ENCODE data around the gene PRKCE.

Gene PRKCE

DNA sequence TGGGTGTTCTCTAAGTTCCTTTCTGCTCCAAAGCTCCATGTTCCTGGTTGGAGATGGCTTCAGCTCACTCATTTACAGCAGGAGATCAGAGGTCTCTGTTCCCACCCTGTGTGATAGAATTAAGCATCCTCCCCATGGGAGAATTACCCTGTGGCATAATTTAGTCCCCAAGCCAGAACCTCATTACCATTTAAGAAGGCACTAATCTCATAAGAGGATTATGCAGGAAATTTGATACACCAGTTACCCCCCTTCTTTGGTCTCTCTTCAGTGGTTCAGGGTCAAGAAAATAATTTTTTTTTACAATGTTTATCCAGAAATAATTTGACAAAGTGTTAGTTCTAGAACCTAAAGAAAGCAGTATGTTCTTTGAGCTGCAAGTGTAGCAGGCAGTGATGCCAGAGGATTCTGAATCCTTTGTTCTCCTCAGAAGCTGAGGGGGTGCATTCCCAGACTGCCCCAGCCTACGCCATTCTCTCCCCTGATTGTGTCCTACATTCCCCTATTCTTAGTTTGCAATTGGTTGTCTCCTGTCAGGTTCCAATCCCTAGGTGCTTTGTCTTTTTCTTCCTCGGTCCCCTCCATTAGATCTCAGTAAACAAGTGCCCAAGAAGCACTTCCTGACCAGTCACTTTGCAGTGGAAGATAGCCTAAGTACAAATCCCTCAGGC is 163.6 kb downstream of the PRKCE start:
- DNase-seq: no peak

DNA sequence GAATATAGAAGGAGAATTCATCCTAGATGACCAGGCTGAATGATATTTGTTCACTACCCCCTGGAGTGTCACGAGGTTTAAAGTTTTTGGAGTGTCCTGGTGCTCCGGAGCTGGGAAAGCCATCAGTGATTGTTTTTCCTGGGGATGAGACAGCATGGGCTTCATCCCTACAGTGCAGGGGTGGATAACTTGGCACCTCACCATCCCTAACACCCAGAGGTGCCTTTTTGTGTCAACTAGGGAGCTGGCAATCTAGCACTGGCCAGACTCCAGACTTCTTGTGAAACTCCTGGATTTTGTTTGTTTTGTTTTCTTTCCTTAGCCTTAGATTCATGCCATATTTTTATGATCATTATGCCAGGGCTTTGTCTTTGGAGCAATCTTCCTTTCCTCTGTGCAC is 164.8 kb downstream of the PRKCE start:
- DNase-seq: no peak

DNA sequence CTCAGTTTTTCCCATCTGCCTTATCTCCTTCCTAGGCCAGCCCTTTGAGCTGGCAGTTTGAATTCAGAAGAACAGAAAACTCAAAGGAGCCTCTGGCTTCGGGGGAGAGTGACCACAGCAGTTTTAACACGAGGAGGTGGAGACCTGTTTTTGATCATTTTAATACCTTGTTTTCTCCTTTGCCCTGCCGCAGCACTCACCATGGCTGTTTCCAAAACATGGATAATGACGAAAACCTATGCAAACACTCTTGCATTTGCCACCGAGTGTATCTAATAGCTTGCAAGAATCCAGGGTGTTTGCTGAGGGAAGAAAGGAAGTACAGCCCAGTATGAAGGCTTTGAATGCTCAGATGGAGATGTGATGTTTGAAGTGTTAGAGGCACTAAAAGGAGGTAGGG is 167.1 kb downstream of the PRKCE start:
- DNase-seq: no peak

DNA sequence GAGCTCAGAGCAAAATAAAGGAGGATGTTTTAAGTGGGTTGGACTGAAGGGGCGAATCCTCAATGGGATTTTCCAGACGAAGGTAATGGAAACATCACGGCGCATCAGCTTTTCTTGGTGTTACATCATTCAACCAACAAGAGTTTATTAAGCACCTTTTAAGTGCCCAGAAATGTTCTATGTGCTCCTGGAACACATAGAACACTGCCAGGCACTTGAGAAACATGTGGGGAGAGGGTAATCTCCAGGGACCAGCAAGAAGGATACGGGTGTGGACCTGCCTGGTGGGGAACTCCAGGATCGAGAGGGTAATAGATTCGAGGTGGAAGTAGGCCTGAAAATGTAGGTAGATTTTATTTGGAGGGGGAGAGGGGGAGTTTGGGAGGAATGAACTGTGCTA is 168.6 kb downstream of the PRKCE start:
- no peak for DNase-seq

DNA sequence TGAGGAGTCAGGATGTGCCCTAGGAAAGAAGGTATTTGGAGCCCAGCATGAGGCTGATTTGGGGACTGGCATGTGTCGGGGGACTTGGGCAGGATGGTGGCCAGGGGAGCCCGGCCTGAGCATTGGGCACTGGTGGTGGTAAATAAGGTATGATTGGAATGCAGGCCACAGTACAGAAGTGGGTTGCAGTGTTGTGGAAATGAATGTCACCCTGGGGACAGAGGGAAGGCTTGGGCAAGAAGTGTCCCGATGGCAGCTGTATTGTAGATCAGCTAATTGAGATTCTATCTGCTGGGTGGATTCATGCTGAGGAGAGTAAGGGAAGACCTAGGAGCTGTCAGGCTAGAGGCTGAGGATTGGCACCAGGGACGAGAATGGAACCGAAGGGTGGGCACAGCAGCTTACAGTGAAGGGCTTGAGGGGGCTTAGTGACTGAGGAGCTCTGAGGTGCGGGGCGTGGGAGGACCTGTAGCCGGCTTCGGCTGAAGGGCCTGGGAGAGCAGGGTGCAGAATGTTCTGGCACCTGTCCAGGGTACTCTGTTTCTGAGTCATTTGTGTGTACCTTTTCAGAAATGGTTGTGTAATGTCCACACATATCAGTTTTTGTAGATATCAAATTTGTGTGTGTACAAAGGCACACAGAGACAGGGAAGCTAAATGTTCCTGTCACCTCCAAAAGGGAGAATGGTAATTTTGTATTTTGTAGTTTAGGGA is 170.2 kb downstream of the PRKCE start:
- no peak for DNase-seq

DNA sequence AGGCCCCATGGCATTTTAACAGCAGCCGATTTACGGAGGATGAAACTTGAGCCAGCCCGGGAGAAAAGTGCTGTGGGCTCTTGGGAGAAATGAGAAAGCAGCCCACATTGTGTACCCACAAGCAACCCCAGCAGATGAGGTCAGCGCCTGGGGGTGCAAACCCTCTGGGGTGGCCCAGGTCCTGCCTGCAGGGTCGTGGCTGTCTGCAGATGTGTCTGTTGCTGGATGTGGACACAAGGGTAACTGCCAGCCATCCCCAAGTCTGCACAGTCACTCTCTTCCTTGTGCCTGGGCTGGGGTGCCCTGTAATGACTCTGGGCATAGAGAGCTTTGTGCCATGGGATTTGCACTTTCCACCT is 170.8 kb downstream of the PRKCE start:
- DNase-seq: no peak

DNA sequence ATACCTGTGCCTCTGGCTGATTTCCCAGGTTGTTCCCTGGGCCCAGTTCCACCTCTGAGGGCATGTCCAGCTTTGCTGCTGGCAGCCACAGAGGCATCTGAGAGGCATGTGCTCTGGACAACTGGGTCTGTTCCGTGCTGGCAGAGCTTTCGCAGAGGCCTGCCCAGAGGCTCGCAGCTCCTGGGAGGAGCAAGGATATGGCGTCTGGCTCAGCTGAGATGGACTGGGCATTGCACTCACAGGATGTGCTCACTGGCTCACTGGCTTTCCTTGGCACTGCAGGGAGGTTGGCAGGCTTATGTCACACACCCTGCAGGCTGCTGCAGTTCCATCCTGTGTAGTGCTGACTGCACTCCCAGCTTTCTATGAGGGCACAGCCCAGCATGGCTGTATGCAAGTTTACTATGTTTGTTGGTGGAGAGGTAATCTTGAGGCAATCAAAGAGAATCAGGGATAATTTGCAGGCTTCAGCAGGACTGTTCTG is 172.3 kb downstream of the PRKCE start:
- no peak for DNase-seq

DNA sequence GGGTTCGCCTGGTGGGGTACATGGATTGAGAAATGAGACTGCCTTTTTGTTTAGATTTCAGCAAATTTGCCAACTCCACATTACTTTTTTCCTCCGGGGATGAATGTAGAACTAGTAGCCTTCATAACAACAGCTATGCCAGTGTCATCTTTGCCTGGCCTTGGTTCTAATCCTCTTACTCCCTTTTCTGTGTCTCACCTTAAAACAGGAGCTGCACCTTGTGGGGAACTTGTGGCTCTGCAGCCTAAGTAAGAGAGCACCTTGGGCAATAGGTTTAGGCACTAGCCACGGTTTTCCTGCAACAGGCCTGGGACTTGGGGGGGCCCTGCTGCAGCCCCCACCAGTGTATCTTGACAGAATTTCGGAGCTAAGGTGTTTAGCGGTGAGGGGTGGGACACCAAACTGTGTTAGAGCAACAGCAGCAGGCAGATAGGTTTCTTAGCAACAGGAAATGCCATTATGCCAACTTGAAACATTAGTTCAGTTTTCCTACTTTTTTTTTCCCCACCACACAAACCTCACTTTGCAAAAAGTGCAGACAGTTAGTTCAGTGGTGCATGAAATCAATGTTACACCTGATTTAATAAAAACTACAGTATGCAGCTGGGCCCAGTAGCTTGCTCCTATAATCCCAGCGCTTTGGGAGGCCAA is 173.7 kb downstream of the PRKCE start:
- no peak for DNase-seq

DNA sequence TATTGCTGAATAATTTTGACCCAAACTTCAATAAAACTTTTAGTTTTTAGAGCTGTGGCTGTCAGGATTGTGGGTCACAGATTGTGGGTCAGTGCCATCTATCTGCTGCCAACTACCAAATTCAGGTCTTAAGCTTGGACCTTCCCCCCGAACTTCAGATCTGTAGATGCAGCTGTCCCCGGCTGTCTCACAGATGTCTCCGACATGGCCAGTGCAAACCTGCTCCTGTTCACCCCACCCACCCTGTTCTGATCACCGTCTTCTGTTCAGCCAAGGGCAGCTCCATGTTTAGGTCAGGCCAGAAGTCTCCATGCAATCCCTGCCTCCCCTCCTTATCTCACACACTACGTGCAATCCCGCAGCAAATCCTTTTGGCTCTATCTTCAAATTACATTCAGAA is 175.0 kb downstream of the PRKCE start:
- DNase-seq: no peak

DNA sequence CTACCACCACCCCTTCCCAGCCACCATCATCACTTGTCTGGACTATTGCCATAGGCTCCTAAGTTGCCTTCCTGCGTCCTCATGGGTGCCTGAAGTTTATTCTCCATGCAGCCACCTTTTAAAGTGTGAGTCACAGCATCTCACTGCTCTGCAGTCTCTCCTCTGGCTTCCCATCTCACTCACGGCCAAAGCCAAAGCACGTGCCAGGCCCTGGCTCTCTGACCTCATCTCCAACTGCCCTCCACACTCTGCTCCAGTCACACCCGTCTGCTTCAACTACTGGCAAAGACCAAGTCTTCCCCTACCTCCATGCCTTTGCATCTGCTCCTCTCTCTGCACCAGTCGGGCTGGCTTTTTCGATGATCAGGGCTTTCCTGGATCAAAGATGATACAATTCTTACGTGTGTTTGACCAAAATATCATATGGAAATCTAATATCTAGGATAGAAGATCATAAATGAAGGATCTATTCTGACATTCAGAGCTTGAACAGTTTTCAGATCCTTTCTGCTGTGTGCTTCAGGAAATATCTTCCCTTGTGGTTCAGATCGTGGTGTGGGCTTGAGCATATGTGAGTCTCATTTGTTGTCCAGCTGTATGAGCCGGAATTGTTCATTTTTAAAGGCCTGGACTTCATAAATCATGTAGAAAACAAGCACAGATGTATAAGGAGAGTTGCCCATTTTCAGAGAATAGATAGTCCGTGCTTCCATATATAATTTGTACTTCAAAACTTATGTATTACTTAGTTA is 175.6 kb downstream of the PRKCE start:
- no peak for DNase-seq

DNA sequence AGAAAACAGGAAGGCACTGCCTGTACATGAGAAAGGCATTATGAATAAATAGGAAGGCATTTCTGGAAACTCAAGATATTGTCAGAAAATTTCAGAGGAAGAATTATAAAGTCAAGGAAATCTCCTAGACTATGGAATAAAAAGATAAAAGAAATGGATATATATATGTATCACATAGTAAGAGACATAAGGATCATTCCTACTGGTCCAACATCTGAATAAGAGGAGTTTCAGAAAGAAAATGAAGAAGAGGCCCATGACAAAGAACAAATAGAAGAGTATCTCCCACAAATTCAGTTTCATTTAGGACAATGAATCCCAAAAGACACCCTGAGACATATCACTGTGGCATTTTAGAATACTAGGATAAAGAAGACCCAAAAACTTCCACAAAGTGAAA is 178.8 kb downstream of the PRKCE start:
- DNase-seq: no peak

DNA sequence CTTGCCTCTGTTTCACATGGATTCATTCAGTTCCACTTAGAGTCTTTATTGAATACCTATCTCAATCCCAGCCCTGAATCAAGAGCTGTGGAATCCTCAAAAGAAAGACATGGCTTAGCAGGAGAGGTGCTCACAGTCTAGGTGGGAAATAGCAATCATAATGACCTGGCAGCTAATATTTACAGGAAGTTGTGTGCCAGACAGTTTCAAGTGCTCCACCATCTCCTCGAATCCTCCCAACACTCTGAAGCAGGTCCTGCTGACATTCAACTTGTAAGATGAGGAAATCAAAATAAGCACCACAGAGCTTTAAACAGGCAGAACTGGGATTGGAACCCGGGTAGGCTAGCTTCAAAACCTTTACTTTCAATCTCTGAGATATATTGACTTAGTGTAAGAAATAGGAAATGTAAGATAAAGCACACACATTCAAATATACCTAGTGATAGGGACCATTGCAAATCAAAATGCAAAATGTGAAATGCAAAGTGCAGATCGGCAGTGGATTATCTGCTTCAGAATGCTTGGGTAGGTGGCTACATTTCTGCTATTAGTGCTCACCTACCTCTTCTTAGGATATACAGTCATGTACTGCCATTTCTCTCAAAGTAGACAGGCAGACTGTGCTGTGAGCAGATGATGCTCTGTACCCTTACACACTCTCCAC is 182.0 kb downstream of the PRKCE start:
- no peak for DNase-seq

DNA sequence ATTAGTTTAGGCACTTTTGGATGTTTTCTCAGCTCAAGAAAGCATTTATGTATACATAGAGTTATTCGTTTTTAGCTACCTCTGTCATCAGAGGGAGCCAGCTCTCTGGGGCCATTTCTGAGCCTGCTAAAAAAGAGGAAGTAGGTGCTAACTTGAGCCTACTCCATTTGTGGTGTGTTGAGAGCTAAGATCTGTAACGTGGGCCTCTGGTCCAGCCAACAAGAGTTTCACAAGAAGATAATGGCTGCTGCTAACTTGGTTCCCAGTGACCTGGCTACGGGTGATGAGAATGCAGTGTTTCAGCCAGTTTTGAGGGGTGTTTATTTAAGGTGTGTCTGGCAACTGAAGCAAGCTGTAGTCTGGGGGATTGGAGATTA is 182.5 kb downstream of the PRKCE start:
- no peak for DNase-seq

DNA sequence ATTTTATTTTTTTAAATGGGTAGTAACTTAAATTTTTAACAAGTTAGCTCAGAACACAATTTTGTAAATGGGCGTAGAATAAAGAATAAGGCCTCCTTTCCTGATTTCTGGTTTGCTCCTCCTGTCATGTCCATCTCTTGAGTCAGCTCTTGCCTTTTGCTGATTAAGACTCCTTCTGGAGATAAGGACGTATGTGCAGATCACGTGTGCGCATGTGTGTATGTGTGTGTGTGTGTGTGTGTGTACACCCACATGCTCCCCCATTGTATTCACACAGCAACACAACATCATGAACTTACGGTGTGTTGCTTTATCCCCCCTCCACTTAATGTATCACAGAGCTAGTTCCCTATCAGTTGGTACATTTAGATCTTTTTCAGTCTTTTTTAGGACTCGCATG is 182.9 kb downstream of the PRKCE start:
- DNase-seq: no peak

DNA sequence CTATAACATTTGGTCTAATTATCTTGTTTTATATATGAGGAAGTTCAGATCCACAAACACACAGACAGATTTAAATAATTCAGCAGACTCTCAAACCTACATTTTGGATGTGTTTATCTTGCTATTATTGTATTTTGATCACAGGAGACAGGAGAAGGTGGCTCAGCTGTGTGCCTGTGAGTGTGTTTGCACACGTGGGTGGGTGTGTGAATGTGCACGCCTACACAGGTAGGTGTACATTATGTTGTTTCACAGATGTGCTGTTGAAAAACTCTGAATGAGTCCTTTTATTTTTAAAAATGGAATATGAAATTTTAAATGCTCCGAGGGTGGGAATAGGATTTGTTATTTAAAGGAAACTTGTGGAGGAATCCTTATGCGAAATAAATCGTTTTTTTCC is 183.4 kb downstream of the PRKCE start:
- DNase-seq: no peak

DNA sequence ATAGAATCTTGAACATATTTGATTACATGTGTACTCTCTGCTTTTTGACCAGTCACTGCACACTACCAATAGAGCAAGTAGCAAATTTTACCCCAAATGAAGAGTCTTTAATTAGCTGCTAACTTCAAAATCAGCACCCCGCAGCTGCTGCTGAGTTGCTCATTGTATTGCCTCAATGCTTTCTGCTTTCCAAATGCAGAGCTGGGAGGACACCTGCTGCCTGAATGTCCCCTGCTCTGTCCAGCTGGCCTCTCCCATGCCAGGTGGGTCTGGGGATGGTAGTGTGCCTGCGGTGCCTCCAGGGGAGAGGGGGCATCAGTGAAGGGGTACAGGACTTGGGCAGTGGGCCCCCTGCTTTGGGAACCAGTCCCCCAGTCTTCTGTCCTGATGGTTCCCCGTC is 184.8 kb downstream of the PRKCE start:
- no peak for DNase-seq

DNA sequence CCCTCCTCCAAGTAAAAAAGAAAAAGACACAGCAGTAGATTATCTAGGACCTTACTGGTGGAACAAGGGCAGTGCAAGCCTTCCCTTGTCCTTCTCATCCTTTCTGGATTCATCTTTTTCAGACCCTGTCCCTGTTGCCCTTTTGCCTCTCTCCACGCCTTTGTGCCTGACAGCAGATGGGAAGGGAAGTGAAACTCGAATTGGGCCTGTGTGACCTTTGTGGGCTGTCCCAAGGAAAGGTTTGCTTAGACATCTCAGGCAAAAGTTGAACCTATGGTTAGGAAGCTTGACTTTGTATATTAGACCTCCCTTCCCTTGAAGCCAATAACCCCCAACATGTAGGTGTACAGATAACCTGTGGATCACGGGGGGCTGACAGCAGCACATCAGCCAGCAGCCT is 185.3 kb downstream of the PRKCE start:
- no peak for DNase-seq

DNA sequence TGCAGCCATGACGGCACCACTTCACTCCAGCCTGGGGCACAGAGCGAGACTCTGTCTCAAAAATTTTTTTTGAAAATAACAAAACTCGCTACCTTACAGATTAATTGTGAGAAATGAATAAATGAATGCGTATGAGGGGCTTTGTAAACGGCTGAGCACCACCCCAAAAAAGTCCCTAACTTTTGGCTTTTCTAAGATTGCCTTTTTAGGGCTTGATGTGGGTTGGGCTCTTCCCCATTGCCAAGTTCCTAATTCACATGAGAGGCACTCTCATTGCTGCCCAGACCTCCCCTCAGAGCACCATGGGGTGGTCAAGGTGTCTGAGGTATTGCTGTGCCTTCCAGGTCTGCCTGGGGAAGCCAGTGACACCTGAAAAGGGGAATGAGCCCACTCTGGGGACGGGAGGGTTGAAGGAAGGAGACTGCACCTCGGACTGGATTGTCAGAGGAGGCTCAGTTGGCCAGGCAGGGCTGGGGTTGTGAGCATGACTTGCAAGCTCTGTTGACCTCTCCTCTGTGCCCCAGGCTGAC is 186.4 kb downstream of the PRKCE start:
- no peak for DNase-seq

DNA sequence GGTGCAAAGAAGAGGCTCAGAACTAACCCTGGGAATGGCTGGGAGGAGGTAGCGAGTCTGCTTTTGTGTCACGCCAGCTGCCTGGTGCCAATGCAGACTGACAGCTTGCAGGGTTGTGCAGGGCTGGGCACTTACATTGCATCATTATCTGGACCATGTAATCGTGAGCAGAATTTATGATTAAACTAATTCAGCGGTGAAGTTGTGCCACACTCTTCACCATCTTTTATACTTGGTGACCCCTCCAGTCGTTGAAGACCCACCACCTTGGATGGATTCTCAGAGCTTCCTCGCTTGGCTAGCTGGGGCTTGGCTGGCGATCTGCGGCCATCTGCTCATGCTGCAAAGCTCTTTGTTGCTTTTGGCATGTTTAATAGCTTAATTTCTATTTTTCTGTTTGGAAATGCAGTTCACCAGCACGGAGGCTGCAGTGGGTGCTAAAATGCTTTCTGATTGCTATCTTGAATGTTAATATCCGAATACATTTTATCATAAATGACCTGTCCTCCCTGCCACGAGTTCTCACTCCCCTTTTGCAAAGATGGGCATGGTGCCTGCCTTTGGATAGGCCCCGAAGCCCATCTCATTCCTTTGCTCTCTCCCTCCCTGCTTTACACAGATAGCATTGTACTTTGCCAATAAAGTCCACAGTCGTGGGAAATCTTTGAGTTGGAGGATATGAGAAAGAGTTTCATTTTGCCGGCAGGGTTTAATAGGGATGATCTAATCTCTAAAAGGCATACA is 188.2 kb downstream of the PRKCE start:
- DNase-seq: no peak

DNA sequence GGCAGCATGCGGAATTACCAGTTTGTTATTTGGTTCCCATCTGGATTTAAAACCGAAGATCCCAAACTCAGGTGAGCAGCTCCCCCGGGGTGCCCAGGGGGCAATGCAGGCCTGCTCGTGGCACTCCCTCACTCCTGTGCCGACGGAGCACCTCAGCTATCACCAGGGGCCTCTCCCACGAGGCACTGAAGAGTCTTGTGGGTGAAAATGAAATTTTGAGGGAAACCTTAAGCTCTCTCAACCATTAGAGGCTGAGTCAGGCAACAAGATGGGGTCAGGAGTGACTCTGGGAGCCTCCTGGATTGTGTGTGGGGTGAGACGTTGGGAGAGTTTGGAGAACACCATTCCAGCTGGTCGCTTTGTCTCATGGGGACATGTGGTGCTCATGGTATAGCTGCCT is 189.0 kb downstream of the PRKCE start:
- DNase-seq: no peak

DNA sequence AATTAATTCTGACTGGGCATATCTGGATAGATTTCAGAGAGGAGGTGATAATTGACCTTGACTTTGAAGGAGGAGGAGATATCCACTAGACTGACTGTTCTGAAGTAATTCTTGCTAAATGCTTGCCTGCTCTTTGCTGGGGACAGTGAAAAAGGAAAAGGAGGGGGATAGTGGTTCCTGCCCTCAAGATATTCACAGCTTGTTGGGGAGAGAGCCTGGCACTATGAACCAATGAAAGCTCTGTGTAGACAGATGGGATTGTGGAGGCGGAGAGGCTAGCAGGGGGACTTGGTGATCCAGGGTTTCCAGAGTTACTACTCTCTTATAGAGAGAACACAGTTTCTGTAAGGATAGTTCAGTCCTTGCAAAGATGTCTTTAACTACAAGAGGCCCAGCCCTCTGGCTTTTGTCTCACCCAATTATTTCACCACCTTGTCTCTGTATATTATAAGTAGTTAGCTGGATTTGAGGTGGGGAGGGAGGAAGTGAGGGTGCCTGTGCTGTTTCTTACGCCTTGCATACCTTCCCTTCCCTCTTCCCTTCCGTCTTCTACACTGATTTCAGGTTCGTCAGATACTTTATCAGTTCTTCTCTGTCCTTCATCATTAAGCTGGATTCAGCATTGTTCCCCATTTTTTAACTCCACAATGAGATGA is 190.4 kb downstream of the PRKCE start:
- DNase-seq: no peak

DNA sequence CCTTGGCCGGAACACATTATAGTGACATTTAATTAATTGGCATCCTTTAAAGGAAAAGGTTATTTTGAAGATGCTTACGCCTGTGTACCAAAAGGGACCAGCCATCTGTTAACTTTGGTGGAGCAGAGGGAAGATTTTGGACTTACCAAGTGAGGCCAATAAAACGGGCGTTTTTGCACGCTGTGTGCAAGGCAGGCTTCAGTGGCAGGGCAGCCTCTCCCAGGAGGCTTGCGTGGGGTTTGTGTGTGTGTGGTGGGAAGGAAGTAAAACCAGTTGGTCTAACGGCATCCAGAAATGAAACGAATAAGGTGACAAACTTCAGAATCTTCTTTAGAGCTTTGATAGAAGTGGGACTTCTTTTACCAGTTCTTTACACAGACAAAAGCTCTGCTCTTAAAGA is 191.7 kb downstream of the PRKCE start:
- no peak for DNase-seq

Measured in activated T-cell treated with anti-CD3 and anti-CD28 coated beads, Interleukin-2, amount 50 U/mL, for 1 hour (primary cell).